Neuronal stem cell (in vitro differentiated cells): ENCODE data around the gene PSMC4.

ENCODE experiments used
- DNase-seq: peaks from one replicate; pipeline ENCODE4 v3.0.0-alpha.2; 2013; ENCODE audit warnings: low spot score
- H2AFZ ChIP-seq: one replicate; pipeline ENCODE4 v1.6.1; 2013; ENCODE audit warnings: mild to moderate bottlenecking, low read length, inconsistent platforms
- H2AK5ac ChIP-seq: 2 replicates; pipeline ENCODE4 v1.6.1; 2013; ENCODE audit warnings: low read depth, mild to moderate bottlenecking, inconsistent platforms, low read length, moderate library complexity, mixed read lengths
- H2BK120ac ChIP-seq: 2 replicates; pipeline ENCODE4 v1.6.1; 2013; ENCODE audit warnings: low read depth, mild to moderate bottlenecking, inconsistent platforms, low read length, moderate library complexity, mixed read lengths
- H2BK12ac ChIP-seq: one replicate; pipeline ENCODE4 v1.6.1; 2013; ENCODE audit warnings: low read length, inconsistent platforms
- H2BK15ac ChIP-seq: 2 replicates; pipeline ENCODE4 v1.6.1; 2013; ENCODE audit warnings: mild to moderate bottlenecking, low read length, inconsistent platforms, mixed read lengths
- H2BK5ac ChIP-seq: one replicate; pipeline ENCODE4 v1.6.1; 2013; ENCODE audit warnings: inconsistent platforms, mild to moderate bottlenecking, low read length, moderate library complexity
- H3K14ac ChIP-seq: one replicate; pipeline ENCODE4 v1.6.1; 2013; ENCODE audit warnings: low read length, inconsistent platforms
- H3K18ac ChIP-seq: 2 replicates; pipeline ENCODE4 v1.6.1; 2013; ENCODE audit warnings: low read length, inconsistent platforms
- H3K23ac ChIP-seq: 2 replicates; pipeline ENCODE4 v1.6.1; 2013; ENCODE audit warnings: low read depth, mild to moderate bottlenecking, mixed read lengths, low read length, inconsistent platforms; ENCODE audit not compliant: poor library complexity
- H3K27ac ChIP-seq: replicated peaks from 3 replicates; pipeline ENCODE4 v1.5.1; 2013; ENCODE audit warnings: low read length, inconsistent platforms
- H3K27me3 ChIP-seq, 3 experiments: 2 replicates each; pipeline ENCODE4 v1.6.1; 2013; ENCODE audit warnings: low read length in 3 of 3, mild to moderate bottlenecking in 2 of 3, inconsistent platforms in 1 of 3, low read depth in 1 of 3, mixed read lengths in 1 of 3, moderate library complexity in 1 of 3; ENCODE audit not compliant: control insufficient read depth in 3 of 3, insufficient read depth in 3 of 3
- H3K36me3 ChIP-seq, 2 donors: replicated peaks in 1 of 2; 2 replicates each; pipeline ENCODE4 v1.6.1; 2013; ENCODE audit warnings: low read length in 2 of 2; ENCODE audit not compliant: control insufficient read depth in 2 of 2, insufficient read depth in 2 of 2
- H3K4ac ChIP-seq: 2 replicates; pipeline ENCODE4 v1.6.1; 2013; ENCODE audit warnings: inconsistent platforms, mild to moderate bottlenecking, low read length, moderate library complexity
- H3K4me1 ChIP-seq, 2 donors: 1 replicate in 1 of 2; 2 replicates in 1 of 2; pipeline ENCODE4 v1.6.1; 2013; ENCODE audit warnings: low read length in 2 of 2, low read depth in 1 of 2; ENCODE audit not compliant: control insufficient read depth in 2 of 2, insufficient read depth in 1 of 2
- H3K4me2 ChIP-seq: one replicate; pipeline ENCODE4 v1.6.1; 2013; ENCODE audit warnings: mild to moderate bottlenecking, low read length, inconsistent platforms; ENCODE audit not compliant: insufficient read depth, poor library complexity, severe bottlenecking
- H3K4me3 ChIP-seq, 2 donors: 2 replicates each; pipeline ENCODE4 v1.5.1; 2013; ENCODE audit warnings: low read length in 2 of 2, mild to moderate bottlenecking in 2 of 2, inconsistent platforms in 1 of 2, moderate library complexity in 1 of 2
- H3K79me1 ChIP-seq: one replicate; pipeline ENCODE4 v1.6.1; 2013; ENCODE audit warnings: low read depth, mild to moderate bottlenecking, inconsistent platforms, low read length, moderate library complexity
- H3K9ac ChIP-seq: one replicate; pipeline ENCODE4 v1.6.1; 2013; ENCODE audit warnings: mild to moderate bottlenecking, low read depth, low read length, inconsistent platforms; ENCODE audit not compliant: poor library complexity
- H3K9me3 ChIP-seq, 2 donors: replicated peaks in 1 of 2; 2 replicates each; pipeline versions ENCODE3 to v1.6.1; 2013; ENCODE audit warnings: low read length in 2 of 2, mild to moderate bottlenecking in 2 of 2, inconsistent platforms in 1 of 2, low read depth in 1 of 2, mixed read lengths in 1 of 2, moderate library complexity in 1 of 2; ENCODE audit not compliant: control insufficient read depth in 2 of 2, insufficient read depth in 1 of 2
- H4K8ac ChIP-seq: one replicate; pipeline ENCODE4 v1.6.1; 2013; ENCODE audit warnings: low read depth, mild to moderate bottlenecking, inconsistent platforms, low read length, moderate library complexity
- H4K91ac ChIP-seq: one replicate; pipeline ENCODE4 v1.6.1; 2013; ENCODE audit warnings: low read length, low read depth, mild to moderate bottlenecking, inconsistent platforms; ENCODE audit not compliant: poor library complexity
- WGBS, 2 donors: extraction: QIAGEN DNeasy Blood & Tissue Kit; methylation state at CpG; one replicate each; pipeline ENCODE4 v1.1.7; 2013; ENCODE audit warnings: missing lambda C conversion rate in 2 of 2, mixed read lengths in 1 of 2; ENCODE audit not compliant: insufficient read length in 2 of 2, insufficient replicate concordance in 1 of 2; ENCODE audit errors: extremely low coverage in 2 of 2; 5-methylcytosine and 5-hydroxymethylcytosine counted together

PSMC4 gene

GRCh38 chr19:39968789-39969188, 2.2 kb upstream of the PSMC4 start:
- Histone ChIP-seq H3K18ac (no peak overlapping the region), H3K4ac (no peak overlapping the region), H2AFZ (no peak overlapping the region), H3K14ac (no peak overlapping the region), H3K36me3 (peaks cover 9 to 18% of the 10 kb centered on the region in 2 donors), H2AK5ac (no peak overlapping the region), H3K9ac (no peak overlapping the region), H3K23ac (no peak overlapping the region), H2BK15ac (no peak overlapping the region), H3K9me3 (no peaks in the 10 kb centered on the region), H2BK5ac (no peak overlapping the region), H3K79me1 (peaks cover 10% of the 10 kb centered on the region), H3K4me3 (no peak overlapping the region), H3K27me3 (no peaks in the 10 kb centered on the region), H4K8ac (no peak overlapping the region), H3K27ac (no peak overlapping the region), H2BK12ac (peak overlapping the region; percentile 58), H2BK120ac (no peak overlapping the region), H3K4me2 (no peak overlapping the region), H4K91ac (peak overlapping the region; percentile 92), H3K4me1 (peaks cover 5 to 8% of the 10 kb centered on the region in 2 donors)
- WGBS, 2 donors = no CpG with 5 or more reads among the region's 15 CpGs
- no peak for DNase-seq

DNA sequence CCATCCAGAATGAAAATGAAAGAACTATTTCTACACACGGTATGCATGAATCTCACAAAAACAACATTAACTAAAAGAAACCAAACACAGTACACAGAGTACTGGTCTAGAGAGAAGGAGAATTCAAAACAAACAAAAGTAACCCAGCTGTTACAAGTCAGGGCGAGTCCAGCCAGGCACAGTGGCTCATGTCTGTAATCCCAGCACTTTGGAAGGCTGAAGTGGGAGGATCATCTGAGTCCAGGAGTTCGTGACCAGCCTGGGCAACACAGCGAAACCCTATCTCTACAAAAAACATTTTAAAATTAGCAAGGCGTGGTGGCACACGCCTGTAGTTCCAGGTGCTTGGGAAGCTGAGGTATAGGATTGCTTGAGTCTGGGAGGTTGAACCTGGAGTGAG, 1.7 kb upstream of the PSMC4 start:
- H3K4ac ChIP-seq = no peak overlapping the region
- no peaks in the 10 kb centered on the region for H3K27me3 ChIP-seq
- H4K8ac ChIP-seq = no peak overlapping the region
- no peak overlapping the region for H3K4me3 ChIP-seq
- no peak overlapping the region for H2BK15ac ChIP-seq
- H2BK120ac ChIP-seq = no peak overlapping the region
- no CpG with 5 or more reads among the region's 6 CpGs for WGBS, 2 donors
- H3K36me3 ChIP-seq = peaks cover 14 to 23% of the 10 kb centered on the region in 2 donors
- H2AFZ ChIP-seq = no peak overlapping the region
- H3K79me1 ChIP-seq = peaks cover 12% of the 10 kb centered on the region
- H2BK5ac ChIP-seq = no peak overlapping the region
- no peak overlapping the region for H3K18ac ChIP-seq
- DNase-seq = no peak
- H3K9ac ChIP-seq = no peak overlapping the region
- no peak overlapping the region for H2AK5ac ChIP-seq
- H3K4me2 ChIP-seq = no peak overlapping the region
- H3K27ac ChIP-seq = no peak overlapping the region
- peaks cover 5 to 8% of the 10 kb centered on the region in 2 donors for H3K4me1 ChIP-seq
- H3K23ac ChIP-seq = no peak overlapping the region
- no peak overlapping the region for H3K14ac ChIP-seq
- no peak overlapping the region for H2BK12ac ChIP-seq
- H3K9me3 ChIP-seq = no peaks in the 10 kb centered on the region
- H4K91ac ChIP-seq = no peak overlapping the region

GRCh38 chr19:39969681-39970424, 1.1 kb upstream of the PSMC4 start:
- no peak overlapping the region for H3K27ac ChIP-seq
- DNase-seq = no peak
- H3K4me3 ChIP-seq = peak overlapping the region; percentile 72 to 84
- H2AK5ac ChIP-seq = no peak overlapping the region
- peak overlapping the region; percentile 72 for H3K4me2 ChIP-seq
- peak overlapping the region; percentile 88 for H2AFZ ChIP-seq
- no peaks in the 10 kb centered on the region for H3K27me3 ChIP-seq
- H3K4ac ChIP-seq = no peak overlapping the region
- no peak overlapping the region for H3K18ac ChIP-seq
- no peak overlapping the region for H2BK120ac ChIP-seq
- H2BK15ac ChIP-seq = no peak overlapping the region
- peaks cover 20 to 29% of the 10 kb centered on the region in 2 donors for H3K36me3 ChIP-seq
- WGBS, 2 donors = no CpG with 5 or more reads among the region's 13 CpGs
- no peak overlapping the region for H2BK12ac ChIP-seq
- no peak overlapping the region for H4K91ac ChIP-seq
- H3K79me1 ChIP-seq = peaks cover 13% of the 10 kb centered on the region
- H3K4me1 ChIP-seq = peaks cover 5 to 8% of the 10 kb centered on the region in 2 donors
- no peak overlapping the region for H3K14ac ChIP-seq
- no peak overlapping the region for H3K23ac ChIP-seq
- no peak overlapping the region for H4K8ac ChIP-seq
- H3K9me3 ChIP-seq = no peaks in the 10 kb centered on the region
- H3K9ac ChIP-seq = peak overlapping the region; percentile 96
- no peak overlapping the region for H2BK5ac ChIP-seq

- Histone ChIP-seq H3K4ac (no peak overlapping the region), H2BK120ac (peak overlapping the region; percentile 16), H3K4me1 (peaks cover 5 to 8% of the 10 kb centered on the region in 2 donors), H3K18ac (peak overlapping the region; percentile 84), H2BK5ac (no peak overlapping the region), H2AK5ac (peak overlapping the region; percentile 53), H3K36me3 (peaks cover 21 to 34% of the 10 kb centered on the region in 2 donors), H3K9me3 (no peaks in the 10 kb centered on the region), H4K91ac (no peak overlapping the region), H3K27me3 (no peaks in the 10 kb centered on the region), H3K27ac (peak overlapping the region; percentile 66), H3K4me2 (peak overlapping the region; percentile 72), H4K8ac (no peak overlapping the region), H3K23ac (peak overlapping the region; percentile 94), H3K4me3 (peak overlapping the region; percentile 72 to 84), H3K9ac (peak overlapping the region; percentile 96), H2BK15ac (peak overlapping the region; percentile 20), H2AFZ (peak overlapping the region; percentile 88), H3K79me1 (peaks cover 13% of the 10 kb centered on the region), H3K14ac (no peak overlapping the region), H2BK12ac (no peak overlapping the region)
- no CpG with 5 or more reads among the region's 11 CpGs for WGBS, 2 donors
- DNase-seq = no peak
Measured at GRCh38 chr19:39970425-39970674, 615 bp upstream of the PSMC4 start.
